T-helper 2 cell treated with Interferon-gamma antibody and Interleukin-4, amounts not matched to agents 100 ng/mL and 5 ng/mL, for 36 hours (primary cell): ENCODE data around the gene NPLOC4. TPM values are rescaled to one million over a fixed set of nuclear protein-coding genes. Genes with fewer than 3 reads are reported as not detected.
"Not testable (repeated sequence)": the region's sequence is repeated elsewhere in the genome, so short reads cannot be mapped to it uniquely, and the experiment has no call there.

Experiments
- intact Hi-C: fragments of 100-400 bp; cut with micrococcal nuclease; formaldehyde crosslinking; loops from one replicate; pipeline ENCODE4 v1.15.1; 2023
- total RNA-seq: library from RNA; stranded (reverse); gene quantifications from 2 replicates; pipeline ENCODE4 v1.2.3, GENCODE V29; 2022

NPLOC4 gene
- 101 and 106 TPM in 2 replicates for total RNA-seq

DNA sequence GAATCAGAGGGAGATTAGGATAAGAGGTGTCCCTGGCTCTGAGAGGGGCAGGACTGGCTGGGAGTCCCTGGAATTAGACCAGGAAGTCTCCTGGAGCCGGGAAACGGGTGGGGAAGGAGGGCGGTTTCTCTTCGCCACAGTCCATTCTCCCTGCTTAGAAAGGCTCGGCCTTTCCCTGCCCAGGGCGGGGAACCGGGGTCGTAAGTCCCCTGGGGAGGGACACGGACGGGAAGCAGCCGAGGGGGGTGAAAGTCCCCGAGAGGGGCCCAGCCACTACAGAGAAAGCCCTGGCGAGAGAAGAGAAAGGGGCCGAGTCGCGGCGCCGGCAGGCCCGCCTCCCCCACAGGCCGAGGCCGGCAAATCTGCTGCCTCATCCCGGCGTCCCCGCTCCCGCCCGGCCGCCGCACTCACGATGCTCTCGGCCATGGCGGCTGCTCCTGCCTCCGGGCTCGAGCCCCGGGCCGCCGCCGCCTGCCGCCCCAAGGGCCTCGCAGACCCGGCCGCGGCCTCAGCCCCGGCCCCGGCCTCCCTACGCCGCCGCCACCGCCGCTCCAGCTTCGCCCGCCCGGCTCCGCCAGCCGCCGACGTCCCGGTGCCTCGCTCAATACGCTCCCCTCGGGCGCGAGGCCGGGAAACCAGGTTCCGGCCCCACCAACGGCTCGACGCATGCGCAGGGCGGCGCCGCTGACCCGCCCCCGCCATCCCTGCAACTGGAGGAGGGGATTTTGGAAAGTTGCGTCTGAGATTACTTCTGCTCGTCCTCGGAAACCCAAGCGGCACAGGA, at the start of gene NPLOC4, which contains the start of gene TSPAN10:
NPLOC4 (minus strand) TSS at position 608 of the 784 bp plus-strand sequence; CDS start at position 426, 182 bp downstream.
TSPAN10 (plus strand) TSS at position 692 of the 784 bp plus-strand sequence. CDS start 5,217 bp downstream, outside the sequence.
- intact Hi-C loops: loop anchor here (2.0 kb wide), 1 partner anchor 30 kb away; the partner anchor contains the start of genes CCDC137 and OXLD1

- intact Hi-C loops: no loop called here
Measured at GRCh38 chr17:81686614-81687013, 49.7 kb upstream of the NPLOC4 start.

DNA sequence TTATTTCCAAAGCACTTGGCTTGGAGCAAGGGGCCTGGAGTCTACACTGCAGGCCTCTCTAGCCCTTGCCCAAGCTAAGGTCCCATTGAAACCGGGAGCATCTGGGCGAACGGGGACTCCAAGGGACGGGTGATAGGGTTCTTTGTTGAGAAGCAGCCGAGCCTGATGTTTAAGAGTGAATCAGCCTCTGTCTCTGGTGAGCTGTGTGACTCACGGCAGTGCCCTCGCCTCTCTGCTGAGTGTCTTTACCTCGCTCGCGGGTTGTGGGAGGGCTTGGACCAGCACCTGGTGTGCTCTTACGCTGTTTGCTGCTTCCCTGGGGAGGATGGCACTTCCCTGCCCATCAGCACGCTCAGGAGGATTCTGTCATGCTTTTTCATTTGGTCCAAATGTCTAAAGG, 48.2 kb upstream of the NPLOC4 start:
- intact Hi-C loops: no loop called here

- intact Hi-C loops: no loop called here
Measured at GRCh38 chr17:81684442-81684911, 47.6 kb upstream of the NPLOC4 start.

DNA sequence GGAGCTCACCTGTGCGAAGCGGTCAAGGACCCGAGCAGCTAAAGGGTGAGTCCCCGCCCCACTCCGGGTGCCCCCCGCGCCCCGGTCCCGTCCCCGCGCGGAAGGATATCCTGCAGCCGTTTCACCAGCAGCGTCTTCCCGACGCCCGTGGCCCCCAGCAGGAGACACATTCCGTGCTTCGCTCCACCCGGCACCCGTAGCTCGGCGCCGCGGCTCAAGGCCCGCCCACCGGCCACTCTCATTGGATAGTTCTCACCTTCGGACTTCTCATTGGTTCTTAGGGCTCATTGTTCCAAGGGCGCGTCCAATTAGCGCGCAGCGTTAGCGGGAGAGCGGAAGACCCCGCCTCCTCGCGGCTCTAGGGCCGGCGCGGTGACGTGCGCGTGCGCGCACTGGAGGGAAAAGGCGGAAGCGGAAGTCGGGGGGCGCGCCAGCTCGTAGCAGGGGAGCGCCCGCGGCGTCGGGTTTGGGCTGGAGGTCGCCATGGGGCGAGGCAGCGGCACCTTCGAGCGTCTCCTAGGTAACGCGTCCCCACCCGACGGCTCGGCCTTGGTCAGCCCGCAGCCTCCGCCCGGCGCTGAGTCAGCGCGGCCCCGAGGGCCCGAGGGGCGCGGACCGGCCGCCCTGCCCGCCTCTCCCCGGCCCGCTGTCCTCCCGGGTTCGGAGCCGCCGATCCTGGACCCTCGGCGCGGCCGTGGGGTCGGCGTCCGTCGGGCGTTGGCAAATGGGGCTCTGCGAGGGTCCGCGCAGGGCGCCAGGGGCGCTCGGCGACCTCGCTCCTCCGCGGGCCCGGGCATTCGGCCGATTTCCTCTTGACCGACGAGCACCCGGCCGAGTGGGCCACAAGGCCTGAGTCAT, 46.9 kb upstream of the NPLOC4 start, which contains the start of the genes ARL16 and HGS:
ARL16 (minus strand) TSS at position 214 of the 858 bp plus-strand sequence; CDS start at position 170, 44 bp downstream.
HGS (plus strand) TSS at position 428 of the 858 bp plus-strand sequence; CDS start at position 484, 56 bp downstream.
- intact Hi-C loops: loop anchor here (2.0 kb wide), 2 partner anchors 17 to 131 kb away; partner anchors contain the start of genes CCDC137, FAAP100 and OXLD1

DNA sequence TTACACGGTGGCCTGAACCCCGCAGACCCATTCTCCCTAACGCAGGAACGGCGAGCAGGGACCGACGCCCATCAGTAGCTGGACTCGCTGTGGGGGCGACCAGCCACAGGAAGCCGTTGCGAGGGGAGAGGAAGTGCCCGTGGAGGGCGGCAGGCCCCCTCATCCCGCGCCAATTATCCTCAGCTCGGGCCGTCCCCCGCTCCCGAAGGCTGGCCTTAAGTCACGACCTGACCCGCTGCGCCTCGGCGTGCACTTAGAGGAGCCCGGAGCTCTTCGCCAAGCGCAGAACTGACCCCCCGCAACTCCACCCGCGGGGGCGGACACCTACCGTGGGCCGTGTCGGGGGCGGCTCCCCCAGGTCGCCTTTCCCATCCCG, 46.3 kb upstream of the NPLOC4 start:
- intact Hi-C loops: loop anchor here (2.0 kb wide), 2 partner anchors 16 to 130 kb away; partner anchors contain the start of genes CCDC137, FAAP100 and OXLD1

- intact Hi-C loops: loop anchor here (2.0 kb wide), 2 partner anchors 16 to 130 kb away; partner anchors contain the start of genes CCDC137, FAAP100 and OXLD1
Measured at GRCh38 chr17:81682565-81683207, 45.8 kb upstream of the NPLOC4 start.

- intact Hi-C loops: loop anchor here (2.0 kb wide), 2 partner anchors 15 to 129 kb away; partner anchors contain the start of genes CCDC137, FAAP100 and OXLD1
Measured at GRCh38 chr17:81681672-81682071, 44.8 kb upstream of the NPLOC4 start.

GRCh38 chr17:81680150-81680549, 43.2 kb upstream of the NPLOC4 start:
- intact Hi-C loops: no loop called here

- intact Hi-C loops: no loop called here
Measured at GRCh38 chr17:81676906-81677305, 40.0 kb upstream of the NPLOC4 start.

- intact Hi-C loops: not testable (repeated sequence)
Measured at GRCh38 chr17:81675515-81676221, 38.8 kb upstream of the NPLOC4 start.

- intact Hi-C loops: no loop called here
Measured at GRCh38 chr17:81673561-81674258, 36.8 kb upstream of the NPLOC4 start.

GRCh38 chr17:81672954-81673353, 36.0 kb upstream of the NPLOC4 start:
- intact Hi-C loops: no loop called here

GRCh38 chr17:81672504-81672903, 35.6 kb upstream of the NPLOC4 start:
- intact Hi-C loops: no loop called here

- intact Hi-C loops: loop anchor here (2.0 kb wide), 2 partner anchors 15 to 31 kb away; partner anchors contain the start of genes ARL16, NPLOC4 and TSPAN10
Measured at GRCh38 chr17:81667754-81668153, 30.8 kb upstream of the NPLOC4 start.

GRCh38 chr17:81666342-81667191, 29.7 kb upstream of the NPLOC4 start, which contains the start of the genes CCDC137 and OXLD1:
CCDC137 (plus strand) TSS chr17:81666737; CDS start chr17:81666767, 30 bp downstream.
OXLD1 (minus strand) TSS chr17:81666605; CDS start chr17:81666577, 28 bp downstream.
- intact Hi-C loops: loop anchor here (2.0 kb wide), 2 partner anchors 16 to 30 kb away; partner anchors contain the start of genes ARL16, NPLOC4 and TSPAN10

- intact Hi-C loops: loop anchor here (2.0 kb wide), 2 partner anchors 17 to 29 kb away; partner anchors contain the start of genes ARL16, NPLOC4 and TSPAN10
Measured at GRCh38 chr17:81666092-81666341, 29.1 kb upstream of the NPLOC4 start.
